ENCODE measurements around the gene CTSO. TPM values are rescaled to one million over a fixed set of nuclear protein-coding genes. Genes with fewer than 3 reads are reported as not detected.
"Not testable (repeated sequence)": the region's sequence is repeated elsewhere in the genome, so short reads cannot be mapped to it uniquely, and the experiment has no call there.

CTSO gene
- total and polyA plus RNA-seq, 4 donors, result 8.0 to 58.3 (median 15.2) TPM

- no peak for ATAC-seq (ENCODE audit: insufficient read depth, low FRiP score)
These were observed 50.2 kb downstream of the CTSO start, which contains the start of gene TDO2 for GRCh38 chr4:155903453-155903852. TDO2 (plus strand) TSS chr4:155903696; CDS start chr4:155903759, 63 bp downstream.

GRCh38 chr4:155901013-155901412, 52.7 kb downstream of the CTSO start:
- Histone ChIP-seq H3K27me3 (ENCODE audit: control insufficient read depth in 3 of 3, insufficient read depth in 3 of 3, low read length in 2 of 3) (no peaks in the 10 kb centered on the region), H3K4me3 (no peak overlapping the region), H3K27ac (ENCODE audit: low read depth in 1 of 2, low read length in 1 of 2) (no peak overlapping the region), H3K9me3 (ENCODE audit: control insufficient read depth in 4 of 4, insufficient read depth in 3 of 4, low read length in 3 of 4) (peaks cover 0 to 5% (median 0%) of the 10 kb centered on the region in 4 donors), H3K4me1 (ENCODE audit: control insufficient read depth in 5 of 5, insufficient read depth in 5 of 5, low read length in 5 of 5) (peaks cover 0 to 43% (median 0%) of the 10 kb centered on the region in 5 donors), H3K9ac (ENCODE audit: insufficient read depth in 1 of 2, low read length in 2 of 2) (no peak overlapping the region), H3K36me3 (ENCODE audit: control insufficient read depth in 4 of 4, insufficient read depth in 4 of 4, low read length in 4 of 4) (no peaks in the 10 kb centered on the region)
- DNase-seq, result no peak
- no peak for ATAC-seq (ENCODE audit: insufficient read depth, low FRiP score)
- 88 to 94% methylated on average over 2 of the region's 2 CpGs for WGBS, 2 donors
- TF ChIP-seq CTCF (IDR thresholded peaks at IDR 0.05; ENCODE audit: control extremely low read depth, extremely low read depth), result no peak

More at GRCh38 chr4:155903453-155903852, 50.2 kb downstream of the CTSO start, which contains the start of gene TDO2:
- 53 to 79% methylated on average over 1 of the region's 1 CpG for WGBS, 2 donors
- peaks cover 0 to 2% (median 0%) of the 10 kb centered on the region in 4 donors for H3K9me3 ChIP-seq (ENCODE audit: control insufficient read depth in 4 of 4, insufficient read depth in 3 of 4, low read length in 3 of 4)
- peak within 1 kb of the TSS in 1 of 2 donors; percentile 61 for H3K9ac ChIP-seq (ENCODE audit: insufficient read depth in 1 of 2, low read length in 2 of 2)
- TF ChIP-seq CTCF (IDR thresholded peaks at IDR 0.05; ENCODE audit: control extremely low read depth, extremely low read depth), result no peak
- H3K27me3 ChIP-seq (ENCODE audit: control insufficient read depth in 3 of 3, insufficient read depth in 3 of 3, low read length in 2 of 3), result no peaks in the 10 kb centered on the region
- no peaks in the 10 kb centered on the region for H3K36me3 ChIP-seq (ENCODE audit: control insufficient read depth in 4 of 4, insufficient read depth in 4 of 4, low read length in 4 of 4)
- H3K27ac ChIP-seq (ENCODE audit: low read depth in 1 of 2, low read length in 1 of 2), result no peak within 1 kb of the TSS
- peaks cover 0 to 64% (median 0%) of the 10 kb centered on the region in 5 donors for H3K4me1 ChIP-seq (ENCODE audit: control insufficient read depth in 5 of 5, insufficient read depth in 5 of 5, low read length in 5 of 5)
- H3K4me3 ChIP-seq, result no peak within 1 kb of the TSS
- DNase-seq, result peak; percentile 57 to 92 (median 91)

GRCh38 chr4:155900381-155900780, 53.3 kb downstream of the CTSO start:
- Histone ChIP-seq H3K4me3 (no peak overlapping the region), H3K27ac (ENCODE audit: low read depth in 1 of 2, low read length in 1 of 2) (no peak overlapping the region), H3K27me3 (ENCODE audit: control insufficient read depth in 3 of 3, insufficient read depth in 3 of 3, low read length in 2 of 3) (no peaks in the 10 kb centered on the region), H3K9me3 (ENCODE audit: control insufficient read depth in 4 of 4, insufficient read depth in 3 of 4, low read length in 3 of 4) (peaks cover 0 to 5% (median 0%) of the 10 kb centered on the region in 4 donors), H3K36me3 (ENCODE audit: control insufficient read depth in 4 of 4, insufficient read depth in 4 of 4, low read length in 4 of 4) (no peaks in the 10 kb centered on the region), H3K4me1 (ENCODE audit: control insufficient read depth in 5 of 5, insufficient read depth in 5 of 5, low read length in 5 of 5) (peaks cover 0 to 40% (median 0%) of the 10 kb centered on the region in 5 donors), H3K9ac (ENCODE audit: insufficient read depth in 1 of 2, low read length in 2 of 2) (peak overlapping the region in 1 of 2 donors; percentile 28)
- ATAC-seq (ENCODE audit: insufficient read depth, low FRiP score), result peak; percentile 58
- peak; percentile 25 to 86 (median 80) for DNase-seq
- no peak for TF ChIP-seq CTCF (IDR thresholded peaks at IDR 0.05; ENCODE audit: control extremely low read depth, extremely low read depth)
- 44 to 62% methylated on average over 1 of the region's 1 CpG for WGBS, 2 donors

GRCh38 chr4:155899891-155900290, 53.8 kb downstream of the CTSO start:
- DNase-seq (no peak), ATAC-seq (ENCODE audit: insufficient read depth, low FRiP score) (no peak)
- Histone ChIP-seq H3K36me3 (ENCODE audit: control insufficient read depth in 4 of 4, insufficient read depth in 4 of 4, low read length in 4 of 4) (no peaks in the 10 kb centered on the region), H3K9ac (ENCODE audit: insufficient read depth in 1 of 2, low read length in 2 of 2) (no peak overlapping the region), H3K4me3 (no peak overlapping the region), H3K9me3 (ENCODE audit: control insufficient read depth in 4 of 4, insufficient read depth in 3 of 4, low read length in 3 of 4) (peaks cover 0 to 5% (median 0%) of the 10 kb centered on the region in 4 donors), H3K4me1 (ENCODE audit: control insufficient read depth in 5 of 5, insufficient read depth in 5 of 5, low read length in 5 of 5) (peaks cover 0 to 35% (median 0%) of the 10 kb centered on the region in 5 donors), H3K27ac (ENCODE audit: low read depth in 1 of 2, low read length in 1 of 2) (no peak overlapping the region), H3K27me3 (ENCODE audit: control insufficient read depth in 3 of 3, insufficient read depth in 3 of 3, low read length in 2 of 3) (no peaks in the 10 kb centered on the region)
- TF ChIP-seq CTCF (IDR thresholded peaks at IDR 0.05; ENCODE audit: control extremely low read depth, extremely low read depth), result no peak
- WGBS, 2 donors, result 26 to 41% methylated on average over 3 of the region's 3 CpGs

GRCh38 chr4:155898371-155898770, 55.3 kb downstream of the CTSO start:
- DNase-seq; ATAC-seq (ENCODE audit: insufficient read depth, low FRiP score); H3K27ac ChIP-seq (ENCODE audit: low read depth in 1 of 2, low read length in 1 of 2); H3K9ac ChIP-seq (ENCODE audit: insufficient read depth in 1 of 2, low read length in 2 of 2); H3K27me3 ChIP-seq (ENCODE audit: control insufficient read depth in 3 of 3, insufficient read depth in 3 of 3, low read length in 2 of 3); H3K4me3 ChIP-seq; H3K9me3 ChIP-seq (ENCODE audit: control insufficient read depth in 4 of 4, insufficient read depth in 3 of 4, low read length in 3 of 4); H3K36me3 ChIP-seq (ENCODE audit: control insufficient read depth in 4 of 4, insufficient read depth in 4 of 4, low read length in 4 of 4): not testable (repeated sequence)
- 82 to 85% methylated on average over 2 of the region's 2 CpGs for WGBS, 2 donors
- H3K4me1 ChIP-seq (ENCODE audit: control insufficient read depth in 5 of 5, insufficient read depth in 5 of 5, low read length in 5 of 5), result peaks cover 0 to 21% (median 0%) of the 10 kb centered on the region in 5 donors

Measured in lung (tissue), 12 donors.